RWPE2 (cell line): ENCODE results near the gene NDOR1.

Experiments used
- ATAC-seq: fragments of 200-7000 bp; cut with Tn5 transposase; 3 replicates; pipeline ENCODE4 v1.9.1; 2021; ENCODE audit warnings: low read depth
- DNase-seq: peaks from one replicate; pipeline ENCODE4 v3.0.0-alpha.2; 2020; ENCODE audit warnings: low spot score
- H3K27ac ChIP-seq: fragments of 450-650 bp; 2 replicates; pipeline ENCODE4 v1.5.1; 2017; ENCODE audit warnings: mild to moderate bottlenecking; ENCODE audit not compliant: poor library complexity, severe bottlenecking
- H3K27me3 ChIP-seq: fragments of 250-450 bp; sonication (Bioruptor Pico); 2 replicates; pipeline ENCODE4 v1.5.1; 2021; ENCODE audit warnings: mild to moderate bottlenecking, moderate library complexity; ENCODE audit not compliant: insufficient read depth, poor library complexity, severe bottlenecking
- H3K36me3 ChIP-seq: fragments of 250-450 bp; sonication (Bioruptor Pico); 2 replicates; pipeline ENCODE4 v1.5.1; 2020; ENCODE audit warnings: low read depth, mild to moderate bottlenecking, moderate library complexity
- H3K4me1 ChIP-seq: fragments of 250-450 bp; sonication (Bioruptor Pico); 2 replicates; pipeline ENCODE4 v1.5.1; 2021; ENCODE audit warnings: mild to moderate bottlenecking, moderate library complexity; ENCODE audit not compliant: insufficient read depth, poor library complexity, severe bottlenecking
- H3K4me3 ChIP-seq: fragments of 250-450 bp; sonication (Bioruptor Pico); 2 replicates; pipeline ENCODE4 v1.5.1; 2021; ENCODE audit warnings: mild to moderate bottlenecking, moderate library complexity; ENCODE audit not compliant: severe bottlenecking
- H3K9me3 ChIP-seq: fragments of 250-450 bp; sonication (Bioruptor Pico); 2 replicates; pipeline ENCODE4 v1.5.1; 2021; ENCODE audit warnings: mild to moderate bottlenecking, moderate library complexity; ENCODE audit not compliant: severe bottlenecking
- CTCF ChIP-seq: fragments of 450-650 bp; IDR thresholded peaks from one replicate; pipeline ENCODE4 v1.5.1; 2017; ENCODE audit warnings: mild to moderate bottlenecking, moderate library complexity; ENCODE audit not compliant: poor library complexity, severe bottlenecking

Gene NDOR1

GRCh38 chr9:137175345-137175961 lies 30.0 kb upstream of the NDOR1 start:
- Histone ChIP-seq H3K4me1 (no peaks in the 10 kb centered on the region), H3K36me3 (peaks cover 4% of the 10 kb centered on the region; the same call in 1 of the 2 replicates), H3K27me3 (peaks cover 41% of the 10 kb centered on the region), H3K9me3 (no peaks in the 10 kb centered on the region), H3K4me3 (no peak overlapping the region), H3K27ac (no peak overlapping the region)
- ATAC-seq (no peak), DNase-seq (no peak)
- TF ChIP-seq CTCF = no peak

GRCh38 chr9:137176302-137177182 lies 29.0 kb upstream of the NDOR1 start:
- peaks cover 9% of the 10 kb centered on the region; the same call in 1 of the 2 replicates for H3K36me3 ChIP-seq
- H3K4me3 ChIP-seq = no peak overlapping the region
- H3K27ac ChIP-seq = no peak overlapping the region
- no peaks in the 10 kb centered on the region for H3K4me1 ChIP-seq
- peaks cover 30% of the 10 kb centered on the region for H3K27me3 ChIP-seq
- peak; percentile 65 for TF ChIP-seq CTCF
- DNase-seq (no peak), ATAC-seq (peak; percentile 64)
- H3K9me3 ChIP-seq = no peaks in the 10 kb centered on the region

- TF ChIP-seq CTCF = no peak
- Histone ChIP-seq H3K36me3 (peaks cover 23% of the 10 kb centered on the region), H3K4me1 (no peaks in the 10 kb centered on the region), H3K9me3 (no peaks in the 10 kb centered on the region), H3K4me3 (no peak overlapping the region), H3K27ac (no peak overlapping the region), H3K27me3 (peaks cover 18% of the 10 kb centered on the region)
- ATAC-seq (no peak), DNase-seq (no peak)
These were observed 27.1 kb upstream of the NDOR1 start for GRCh38 chr9:137178201-137178938.

- ATAC-seq = no peak
- DNase-seq = no peak
- no peaks in the 10 kb centered on the region for H3K9me3 ChIP-seq
- no peaks in the 10 kb centered on the region for H3K4me1 ChIP-seq
- H3K36me3 ChIP-seq = peaks cover 24% of the 10 kb centered on the region
- no peak overlapping the region for H3K4me3 ChIP-seq
- no peak for TF ChIP-seq CTCF
- H3K27me3 ChIP-seq = peaks cover 11% of the 10 kb centered on the region
- no peak overlapping the region for H3K27ac ChIP-seq
These were observed 26.4 kb upstream of the NDOR1 start for GRCh38 chr9:137178939-137179630.
